ENCODE results near the gene MORC3.

DNA sequence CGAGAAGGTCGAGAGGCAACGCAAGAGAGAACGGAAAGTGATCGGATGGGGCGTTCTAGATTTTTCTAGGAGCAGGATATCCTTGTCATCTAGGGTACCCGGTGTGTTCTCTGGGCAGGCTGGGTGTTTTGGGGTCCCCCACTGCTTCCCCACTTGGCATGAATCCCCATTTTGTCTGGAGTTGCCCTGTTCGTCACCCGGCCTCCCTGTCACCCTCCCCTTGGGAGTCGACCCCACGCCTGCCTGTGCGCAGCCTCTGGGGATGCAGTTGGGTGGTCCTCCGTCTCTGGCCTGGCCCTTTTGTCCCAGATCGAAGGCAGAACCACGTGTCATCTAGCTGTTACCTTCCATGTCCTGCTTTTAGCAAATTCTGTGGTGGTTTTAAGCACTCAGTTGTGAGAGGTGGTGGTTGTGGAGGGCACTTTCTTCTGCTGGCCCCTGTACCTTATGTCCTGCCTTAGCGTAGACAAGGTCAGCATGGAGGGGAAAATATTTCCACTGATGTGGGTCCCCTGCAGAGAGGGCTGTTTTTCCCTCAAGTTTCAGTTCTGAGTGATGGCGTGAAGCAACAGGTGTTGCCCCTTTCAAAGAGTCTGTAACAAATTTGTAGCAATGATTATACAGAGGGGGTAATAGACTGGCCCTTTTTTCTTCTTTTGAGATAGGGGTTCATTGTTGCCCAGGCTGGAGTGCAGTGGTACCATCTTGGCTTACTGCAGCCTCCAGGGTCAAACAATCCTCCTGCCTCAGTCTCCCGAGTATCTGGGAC lies 100.8 kb downstream of the MORC3 start:
- TF ChIP-seq CTCF (IDR thresholded peaks at IDR 0.05; ENCODE audit: low read depth, low read length, poor library complexity, severe bottlenecking): no peak
- TF ChIP-seq EZH2phosphoT487 (IDR thresholded peaks at IDR 0.05; ENCODE audit: borderline replicate concordance, low read length): no peak
